ENCODE measurements around the gene TUBG2.
"Not testable (repeated sequence)": the region's sequence is repeated elsewhere in the genome, so short reads cannot be mapped to it uniquely, and the experiment has no call there.

Gene TUBG2

DNA sequence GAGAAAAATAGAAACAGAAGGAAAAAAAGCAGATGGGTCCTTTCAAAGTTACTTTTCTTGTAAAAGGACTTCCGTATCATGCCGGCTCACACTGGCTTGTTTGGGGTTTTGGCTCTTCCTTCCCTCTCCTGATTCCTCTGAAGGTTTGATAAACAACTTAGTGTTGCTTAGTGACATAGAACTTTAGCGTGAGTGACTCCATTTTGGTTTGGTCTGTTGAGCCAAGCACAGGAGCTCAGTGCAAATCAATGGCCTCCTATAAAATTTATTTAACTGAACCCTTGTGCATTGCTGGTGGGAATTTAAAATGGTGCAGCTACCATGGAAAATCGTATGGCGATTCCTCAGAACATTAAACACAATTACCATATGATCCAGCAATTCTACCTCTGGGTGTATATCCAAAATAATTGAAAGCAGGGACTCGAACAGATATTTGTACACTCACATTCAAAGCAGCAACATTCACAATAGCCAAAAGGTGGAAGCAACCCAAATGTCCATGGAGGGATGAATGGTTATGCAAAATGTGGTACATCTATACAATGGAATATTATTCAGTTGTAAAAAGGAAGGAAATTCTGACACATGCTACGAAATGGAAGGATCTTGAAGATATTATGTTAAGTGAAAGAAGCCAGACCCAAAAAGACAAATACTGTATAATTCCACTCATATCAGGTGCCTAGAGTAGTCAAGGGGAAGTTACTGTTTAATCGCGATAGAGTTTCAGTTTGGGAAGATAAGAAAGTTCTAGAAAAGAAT, 1.1 kb upstream of the TUBG2 start:
- no peak for DNase-seq

GRCh38 chr17:42659932-42660274, 819 bp downstream of the TUBG2 start:
- not testable (repeated sequence) for DNase-seq

DNA sequence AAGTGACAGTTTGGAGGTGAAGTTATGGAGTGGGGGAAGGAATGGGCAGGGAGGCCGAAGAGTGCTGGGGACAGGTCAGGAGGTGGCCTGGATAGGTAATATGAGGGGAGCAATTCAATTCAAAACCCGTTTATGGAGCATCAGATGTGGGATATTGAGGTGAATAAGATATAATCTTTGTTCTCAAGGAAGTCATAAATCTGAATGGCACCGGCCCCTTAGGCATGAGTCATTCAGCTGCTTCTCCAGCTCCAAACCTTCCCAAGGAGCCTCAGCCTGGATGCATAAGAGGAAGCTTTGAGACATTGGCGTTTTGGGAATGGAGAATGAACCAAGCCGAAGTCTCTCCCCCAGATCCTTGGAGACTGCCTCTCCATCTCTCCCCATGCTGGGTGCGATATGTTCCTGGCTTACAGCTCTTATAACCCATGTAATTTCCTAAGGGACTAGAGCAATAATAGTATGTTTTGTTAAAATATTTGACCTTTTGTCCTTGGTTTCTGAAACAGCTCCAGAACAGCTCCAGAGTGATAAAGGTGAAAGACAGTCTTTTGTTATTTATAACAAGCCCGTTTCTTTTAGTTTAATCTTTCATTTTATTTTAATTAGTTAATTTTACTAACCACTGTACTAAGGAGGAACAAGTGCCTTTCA, 1.7 kb downstream of the TUBG2 start:
- DNase-seq: no peak

DNA sequence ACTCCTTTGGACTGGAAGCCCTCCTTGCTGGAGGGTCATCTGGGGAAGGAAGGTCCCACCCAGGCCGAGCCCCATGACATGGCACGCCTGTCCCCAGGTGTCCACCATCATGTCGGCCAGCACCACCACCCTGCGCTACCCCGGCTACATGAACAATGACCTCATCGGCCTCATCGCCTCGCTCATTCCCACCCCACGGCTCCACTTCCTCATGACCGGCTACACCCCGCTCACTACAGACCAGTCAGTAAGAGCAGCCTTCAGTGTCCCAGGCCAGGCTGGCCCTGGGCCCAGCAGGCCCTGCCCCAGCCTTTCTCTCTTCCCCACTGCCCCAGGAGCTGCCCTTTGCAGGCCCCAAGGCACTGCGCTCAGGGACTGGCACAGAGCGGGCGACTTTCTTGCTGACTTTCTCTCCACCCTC, 6.5 kb downstream of the TUBG2 start:
- DNase-seq: no peak

DNA sequence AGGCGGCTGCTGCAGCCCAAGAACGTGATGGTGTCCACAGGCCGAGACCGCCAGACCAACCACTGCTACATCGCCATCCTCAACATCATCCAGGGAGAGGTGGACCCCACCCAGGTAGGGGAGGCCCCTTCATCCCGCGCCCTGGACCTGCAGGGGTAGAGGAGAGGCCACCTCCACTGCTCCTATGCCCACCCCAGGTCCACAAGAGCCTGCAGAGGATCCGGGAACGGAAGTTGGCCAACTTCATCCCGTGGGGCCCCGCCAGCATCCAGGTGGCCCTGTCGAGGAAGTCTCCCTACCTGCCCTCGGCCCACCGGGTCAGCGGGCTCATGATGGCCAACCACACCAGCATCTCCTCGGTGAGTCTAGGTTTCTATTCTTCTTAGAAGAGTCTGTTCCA, 7.0 kb downstream of the TUBG2 start:
- not testable (repeated sequence) for DNase-seq

- DNase-seq: no peak
These were observed 8.2 kb downstream of the TUBG2 start for GRCh38 chr17:42667088-42667951.

DNA sequence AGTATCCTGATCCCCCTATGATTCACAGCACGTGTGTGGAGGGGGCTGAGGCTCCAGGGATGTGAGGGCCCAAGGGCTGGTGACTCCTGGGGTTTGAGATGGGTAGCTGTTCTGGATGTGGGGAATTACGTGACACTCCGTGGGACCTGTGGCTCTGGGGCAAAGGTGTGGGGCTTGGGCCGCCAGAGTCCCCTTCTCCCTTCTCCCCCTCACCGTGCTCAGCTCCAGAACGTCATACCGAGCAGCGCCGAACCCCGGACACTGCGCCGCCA, 10.6 kb downstream of the TUBG2 start:
- no peak for DNase-seq

DNA sequence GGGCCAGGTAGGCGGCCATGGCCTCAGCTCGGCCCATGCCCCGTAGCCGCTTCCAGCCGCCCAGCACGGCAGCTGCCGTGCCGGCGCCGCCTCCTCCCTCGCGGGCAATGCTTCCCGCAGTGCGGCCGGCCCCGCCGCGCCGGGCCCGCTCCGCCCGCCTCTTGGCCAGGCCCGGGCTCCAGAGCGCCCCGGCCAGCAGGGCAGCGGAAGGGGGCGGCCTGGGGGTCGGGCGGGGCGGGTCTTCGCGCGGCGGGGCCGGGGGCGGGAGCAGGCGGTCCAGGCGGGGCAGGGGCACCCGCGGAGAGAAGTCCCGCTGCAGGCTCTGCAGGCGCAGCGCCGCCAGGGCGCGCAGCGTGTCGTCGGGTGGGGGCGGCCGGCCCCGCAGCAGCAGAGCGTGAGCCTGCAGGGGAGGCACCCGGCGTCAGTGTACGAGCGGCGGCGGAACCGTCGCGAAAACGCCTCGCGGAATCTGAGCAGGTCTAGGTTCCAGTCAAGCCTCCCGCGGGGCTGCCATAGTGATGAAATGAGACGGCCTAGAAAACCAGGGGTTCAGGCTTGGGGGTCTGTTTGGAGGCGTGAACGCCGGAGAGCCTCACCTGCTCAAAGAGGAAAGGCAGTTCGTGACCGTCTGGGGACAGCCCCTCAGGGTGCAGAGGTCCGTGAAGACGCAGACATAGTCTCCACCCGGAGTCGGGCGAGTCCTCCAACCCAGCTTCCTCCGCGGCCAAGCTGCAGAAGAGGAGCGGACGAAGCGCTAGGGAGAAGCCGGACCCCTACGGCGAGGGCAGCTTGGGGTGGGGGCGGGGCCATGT, 11.1 kb downstream of the TUBG2 start:
- DNase-seq: no peak

- no peak for DNase-seq
These were observed 11.9 kb downstream of the TUBG2 start for GRCh38 chr17:42670789-42671657.

GRCh38 chr17:42672038-42672437, 13.0 kb downstream of the TUBG2 start:
- peak; percentile 76 for DNase-seq

GRCh38 chr17:42673266-42673884, 14.3 kb downstream of the TUBG2 start:
- no peak for DNase-seq

- DNase-seq: no peak
These were observed 15.0 kb downstream of the TUBG2 start for GRCh38 chr17:42673885-42674754.

DNA sequence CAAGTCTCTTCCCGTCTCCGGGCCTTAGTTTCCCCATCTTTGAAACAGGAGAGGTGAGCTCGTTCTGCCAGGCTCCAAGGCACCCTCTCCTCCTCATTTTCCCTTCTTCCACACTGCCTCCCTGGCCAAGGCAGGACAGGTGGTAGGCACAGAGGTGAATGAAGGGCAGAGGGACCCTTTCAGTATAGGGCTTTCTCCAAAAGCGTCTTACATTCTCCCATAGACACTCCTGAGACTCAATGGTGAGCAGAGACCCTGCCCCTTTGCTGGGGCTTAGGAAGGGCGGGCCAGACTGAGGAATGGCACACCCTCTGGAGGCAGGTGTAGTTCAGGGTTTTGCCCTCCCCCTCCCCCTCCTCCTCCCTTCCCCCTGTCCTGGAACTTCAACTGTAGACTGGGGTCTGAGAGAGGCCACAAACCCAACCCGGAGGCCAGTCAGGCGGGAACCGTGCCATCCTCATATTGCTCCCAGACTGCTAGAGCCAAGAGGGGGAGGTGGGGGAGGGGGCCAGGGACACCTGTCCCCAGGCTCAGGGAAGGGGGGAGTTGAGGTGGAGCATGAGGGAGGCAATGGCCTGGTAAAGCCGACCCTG, 15.8 kb downstream of the TUBG2 start:
- DNase-seq: peak; percentile 27

- no peak for DNase-seq
These were observed 16.4 kb downstream of the TUBG2 start for GRCh38 chr17:42675348-42675964.

DNA sequence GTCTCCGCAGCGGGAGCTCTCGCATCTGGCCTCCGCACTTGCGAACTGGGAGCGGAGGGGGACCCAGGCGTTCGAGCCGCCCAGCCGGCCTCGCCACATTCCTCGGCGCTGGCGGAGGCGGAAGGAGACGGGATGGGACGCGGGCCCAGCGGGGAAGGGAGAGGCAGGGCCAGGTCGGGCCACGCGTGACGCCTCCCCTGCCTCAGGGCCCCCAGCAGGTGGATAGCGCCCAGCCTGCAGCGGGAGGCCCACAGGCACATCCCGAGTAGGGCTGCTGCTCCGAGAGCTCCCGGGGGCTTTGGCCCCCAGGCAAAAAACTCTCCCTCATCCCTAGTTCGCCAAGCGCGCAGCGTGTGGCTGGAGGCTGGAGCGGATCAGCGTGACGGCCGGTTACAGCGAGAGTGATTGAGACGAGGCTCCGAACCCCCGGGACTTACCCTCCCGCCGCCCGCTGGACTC, 16.9 kb downstream of the TUBG2 start:
- no peak for DNase-seq

DNA sequence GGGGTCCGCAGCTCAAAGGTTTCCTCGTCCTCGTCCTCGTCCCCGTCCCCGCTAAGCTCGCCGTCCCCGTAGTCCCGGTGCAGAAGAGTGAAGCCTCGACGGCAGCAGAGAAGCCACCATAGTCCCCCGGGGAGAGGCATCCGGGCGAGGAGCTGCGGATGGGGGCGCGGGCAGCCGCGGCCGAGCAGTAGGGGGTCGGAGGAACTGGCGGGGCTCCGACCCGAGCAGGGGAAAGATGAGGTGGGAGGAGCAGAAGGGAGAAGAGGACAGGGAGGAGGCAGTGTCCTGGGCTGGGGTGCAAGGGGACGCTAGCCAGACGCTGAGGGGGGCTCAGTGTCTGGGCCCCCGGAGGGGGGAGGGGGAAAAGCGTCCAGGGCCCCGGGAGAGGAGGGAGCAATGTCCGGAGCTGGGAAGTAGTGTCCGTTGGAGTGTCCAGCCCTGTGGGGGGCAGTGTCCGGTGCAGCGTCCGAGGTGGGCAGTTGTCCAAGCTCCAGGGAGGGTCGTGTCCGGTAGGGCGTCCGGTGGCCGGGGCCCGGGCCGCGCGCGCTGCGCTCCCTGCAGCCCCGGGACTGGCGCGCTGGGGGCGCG, 17.4 kb downstream of the TUBG2 start, which contains the start of gene PLEKHH3:
Gene PLEKHH3, minus strand, starts transcription at position 571 of the 588 bp plus-strand sequence. Its CDS starts 431 bp downstream, at position 140.
- no peak for DNase-seq

DNA sequence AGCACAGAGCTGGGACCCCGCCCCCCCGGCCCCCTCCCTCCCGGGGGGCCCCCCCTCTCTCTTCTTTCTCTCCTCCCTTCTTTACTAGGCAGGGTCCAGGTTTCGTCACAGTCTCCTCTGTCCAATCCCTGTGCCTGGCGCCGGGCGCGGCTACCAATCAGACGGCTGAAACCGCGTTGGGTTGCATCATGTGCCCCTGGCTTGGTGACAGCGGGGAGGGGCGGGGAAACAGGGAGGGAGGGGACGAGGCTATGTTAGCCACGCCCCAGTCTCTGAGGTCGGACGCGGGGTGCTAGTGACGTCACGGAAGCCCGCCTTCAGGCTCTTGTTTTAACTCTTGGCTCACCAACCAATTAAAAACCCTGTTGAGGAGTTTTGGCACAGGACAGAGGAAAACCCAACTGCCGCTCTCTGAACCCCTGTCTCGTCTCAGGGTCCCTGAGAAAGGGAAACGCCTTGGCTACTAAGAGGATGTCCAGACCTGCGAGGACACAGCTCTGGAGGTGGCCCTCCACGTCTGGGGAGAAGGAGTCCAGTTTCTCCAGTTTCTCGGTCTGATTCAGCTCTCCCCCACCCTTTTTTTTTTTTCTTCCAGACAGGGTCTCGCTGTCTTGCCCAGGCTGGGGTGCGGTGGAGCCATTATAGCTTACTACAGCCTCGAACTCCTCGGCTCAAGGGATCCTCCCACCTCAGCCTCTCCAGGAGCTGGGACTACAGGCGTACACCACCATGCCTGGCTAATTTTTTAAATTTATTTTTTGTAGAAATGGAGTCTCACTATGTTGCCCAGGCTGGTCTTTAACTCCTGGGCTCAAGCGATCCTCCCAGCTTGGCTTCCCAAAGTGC, 18.2 kb downstream of the TUBG2 start:
- DNase-seq: peak; percentile 99
